ENCODE results near the gene INAFM1. TPM values are rescaled to one million over a fixed set of nuclear protein-coding genes. Genes with fewer than 3 reads are reported as not detected.

The INAFM1 gene
- total RNA-seq, 4 donors from 2014 or later = 1.6 to 8.4 (median 5.8) TPM

GRCh38 chr19:47267350-47267759, 7.3 kb upstream of the INAFM1 start:
- TF ChIP-seq, protein P1, sequence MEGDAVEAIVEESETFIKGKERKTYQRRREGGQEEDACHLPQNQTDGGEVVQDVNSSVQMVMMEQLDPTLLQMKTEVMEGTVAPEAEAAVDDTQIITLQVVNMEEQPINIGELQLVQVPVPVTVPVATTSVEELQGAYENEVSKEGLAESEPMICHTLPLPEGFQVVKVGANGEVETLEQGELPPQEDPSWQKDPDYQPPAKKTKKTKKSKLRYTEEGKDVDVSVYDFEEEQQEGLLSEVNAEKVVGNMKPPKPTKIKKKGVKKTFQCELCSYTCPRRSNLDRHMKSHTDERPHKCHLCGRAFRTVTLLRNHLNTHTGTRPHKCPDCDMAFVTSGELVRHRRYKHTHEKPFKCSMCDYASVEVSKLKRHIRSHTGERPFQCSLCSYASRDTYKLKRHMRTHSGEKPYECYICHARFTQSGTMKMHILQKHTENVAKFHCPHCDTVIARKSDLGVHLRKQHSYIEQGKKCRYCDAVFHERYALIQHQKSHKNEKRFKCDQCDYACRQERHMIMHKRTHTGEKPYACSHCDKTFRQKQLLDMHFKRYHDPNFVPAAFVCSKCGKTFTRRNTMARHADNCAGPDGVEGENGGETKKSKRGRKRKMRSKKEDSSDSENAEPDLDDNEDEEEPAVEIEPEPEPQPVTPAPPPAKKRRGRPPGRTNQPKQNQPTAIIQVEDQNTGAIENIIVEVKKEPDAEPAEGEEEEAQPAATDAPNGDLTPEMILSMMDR (IDR thresholded peaks at IDR 0.05; ENCODE audit: low read depth) = no peak

DNA sequence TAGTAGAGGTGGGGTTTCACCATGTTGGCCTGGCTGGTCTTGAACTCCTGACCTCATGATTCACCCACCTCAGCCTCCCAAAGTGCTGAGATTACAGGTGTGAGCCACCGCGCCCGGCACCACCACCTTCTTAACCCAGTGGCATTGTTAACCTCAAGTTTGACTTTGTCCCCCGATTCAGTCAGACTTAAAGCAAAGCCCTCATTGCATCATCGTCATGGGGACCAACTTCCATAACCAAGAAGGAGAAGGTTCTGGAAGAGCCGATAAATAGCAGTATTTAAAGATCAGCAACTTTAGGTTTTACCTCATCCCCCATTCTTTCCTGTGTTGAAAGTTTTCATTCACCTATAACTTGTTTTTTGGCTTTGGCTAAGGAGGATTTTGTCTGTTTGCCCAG, 6.7 kb upstream of the INAFM1 start:
- TF ChIP-seq, protein P1 (IDR thresholded peaks at IDR 0.05; ENCODE audit: low read depth) = no peak

DNA sequence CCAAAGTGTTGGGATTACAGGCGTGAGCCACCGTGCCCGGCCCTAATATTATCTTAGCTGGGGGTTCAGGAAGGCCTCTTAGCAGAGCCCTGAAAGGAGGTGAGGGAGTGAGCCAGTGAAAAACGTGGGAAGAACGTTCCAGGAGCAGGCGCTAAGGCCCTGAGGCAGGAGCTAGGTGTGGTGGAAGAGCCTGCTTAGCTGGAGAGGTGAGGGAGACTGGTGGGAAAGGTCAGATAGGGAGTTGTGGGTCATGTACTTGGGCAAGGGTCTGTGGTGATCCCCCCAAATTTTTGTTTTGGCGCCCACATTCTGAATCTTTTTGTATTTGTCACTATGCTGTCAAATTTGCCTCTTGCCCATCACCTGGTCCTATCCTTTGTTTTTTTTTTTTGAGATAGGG, 5.1 kb upstream of the INAFM1 start:
- TF ChIP-seq, protein P1 (IDR thresholded peaks at IDR 0.05; ENCODE audit: low read depth) = no peak

GRCh38 chr19:47270408-47270807, 4.3 kb upstream of the INAFM1 start:
- TF ChIP-seq, protein P1 (IDR thresholded peaks at IDR 0.05; ENCODE audit: low read depth) = no peak

DNA sequence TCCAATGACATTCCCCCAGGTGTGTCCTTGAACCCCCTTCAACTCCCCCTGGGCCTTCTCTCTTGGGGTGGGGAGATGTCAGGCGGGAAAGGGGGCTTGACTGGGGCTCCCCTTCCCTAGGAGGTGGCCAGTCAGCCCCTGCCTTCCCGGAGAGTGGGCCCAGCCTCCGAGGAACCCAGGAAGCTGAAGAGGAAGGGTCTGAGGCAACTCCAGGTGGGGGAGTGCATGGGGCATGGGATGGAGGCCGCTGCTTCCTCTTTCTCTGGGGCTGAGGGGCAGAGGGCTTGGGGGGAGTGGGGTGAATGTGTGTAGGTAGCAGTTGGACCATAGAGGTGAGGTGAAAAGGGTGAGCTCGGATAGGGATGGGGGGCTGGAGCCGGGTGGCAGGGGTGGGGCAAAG, 2.7 kb upstream of the INAFM1 start:
- TF ChIP-seq, protein P1 (IDR thresholded peaks at IDR 0.05; ENCODE audit: low read depth) = no peak

- TF ChIP-seq, protein P1 (IDR thresholded peaks at IDR 0.05; ENCODE audit: low read depth) = no peak
Measured at GRCh38 chr19:47272448-47273312, 2.0 kb upstream of the INAFM1 start.

GRCh38 chr19:47273313-47274070, 1.2 kb upstream of the INAFM1 start:
- TF ChIP-seq, protein P1 (IDR thresholded peaks at IDR 0.05; ENCODE audit: low read depth) = no peak
